ENCODE results near the gene PTPRO.

DNA sequence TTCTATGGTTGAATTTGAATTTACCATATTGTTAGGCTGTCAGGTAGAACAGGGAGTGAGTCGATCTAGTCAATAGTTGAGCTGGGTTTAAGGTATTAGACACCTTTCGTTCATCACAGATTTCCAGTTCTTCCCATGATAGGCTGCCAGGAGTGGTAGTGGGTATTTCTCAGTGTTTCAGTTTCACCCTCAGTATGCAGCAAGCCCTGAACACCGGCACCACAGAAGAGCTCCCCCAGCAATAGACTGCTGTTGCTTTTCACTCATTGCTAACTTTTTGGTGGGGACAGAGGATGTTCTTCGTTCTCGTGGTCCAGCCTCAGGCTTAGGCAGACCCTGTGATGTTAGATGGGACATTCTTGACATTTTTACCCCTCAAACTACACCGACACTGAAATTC lies 164.6 kb downstream of the PTPRO start:
- TF ChIP-seq, protein P1, sequence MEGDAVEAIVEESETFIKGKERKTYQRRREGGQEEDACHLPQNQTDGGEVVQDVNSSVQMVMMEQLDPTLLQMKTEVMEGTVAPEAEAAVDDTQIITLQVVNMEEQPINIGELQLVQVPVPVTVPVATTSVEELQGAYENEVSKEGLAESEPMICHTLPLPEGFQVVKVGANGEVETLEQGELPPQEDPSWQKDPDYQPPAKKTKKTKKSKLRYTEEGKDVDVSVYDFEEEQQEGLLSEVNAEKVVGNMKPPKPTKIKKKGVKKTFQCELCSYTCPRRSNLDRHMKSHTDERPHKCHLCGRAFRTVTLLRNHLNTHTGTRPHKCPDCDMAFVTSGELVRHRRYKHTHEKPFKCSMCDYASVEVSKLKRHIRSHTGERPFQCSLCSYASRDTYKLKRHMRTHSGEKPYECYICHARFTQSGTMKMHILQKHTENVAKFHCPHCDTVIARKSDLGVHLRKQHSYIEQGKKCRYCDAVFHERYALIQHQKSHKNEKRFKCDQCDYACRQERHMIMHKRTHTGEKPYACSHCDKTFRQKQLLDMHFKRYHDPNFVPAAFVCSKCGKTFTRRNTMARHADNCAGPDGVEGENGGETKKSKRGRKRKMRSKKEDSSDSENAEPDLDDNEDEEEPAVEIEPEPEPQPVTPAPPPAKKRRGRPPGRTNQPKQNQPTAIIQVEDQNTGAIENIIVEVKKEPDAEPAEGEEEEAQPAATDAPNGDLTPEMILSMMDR (IDR thresholded peaks at IDR 0.05): no peak
- TF ChIP-seq POLR2A (IDR thresholded peaks at IDR 0.05; ENCODE audit: low read length) (no peak), EP300 (IDR thresholded peaks at IDR 0.05) (no peak), CHD2 (IDR thresholded peaks at IDR 0.05; ENCODE audit: low read length, partially characterized antibody) (no peak), JUNB (IDR thresholded peaks at IDR 0.05) (no peak), REST (IDR thresholded peaks at IDR 0.05) (no peak), POLR2AphosphoS2 (conservative IDR thresholded peaks at IDR 0.05; ENCODE audit: low read length) (no peak), USF2 (IDR thresholded peaks at IDR 0.05) (no peak), GATA3 (IDR thresholded peaks at IDR 0.05; ENCODE audit: borderline replicate concordance) (no peak)
- TF ChIP-seq, protein P2, sequence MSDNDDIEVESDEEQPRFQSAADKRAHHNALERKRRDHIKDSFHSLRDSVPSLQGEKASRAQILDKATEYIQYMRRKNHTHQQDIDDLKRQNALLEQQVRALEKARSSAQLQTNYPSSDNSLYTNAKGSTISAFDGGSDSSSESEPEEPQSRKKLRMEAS (IDR thresholded peaks at IDR 0.05): no peak

All from A549 (cell line).